Measurements from ENCODE around the gene RALGPS1.

GRCh38 chr9:127085186-127085585 is 170.6 kb downstream of the RALGPS1 start:
- TF ChIP-seq CTCF (IDR thresholded peaks at IDR 0.05; ENCODE audit: poor library complexity) (no peak), EZH2phosphoT487 (IDR thresholded peaks at IDR 0.05; ENCODE audit: low read depth, severe bottlenecking, unreplicated experiment) (no peak)
